Measurements from ENCODE around the gene MRGPRF.
A peak's percentile ranks its signal among the peaks of the same experiment; 100 is the strongest.

MRGPRF gene

DNA sequence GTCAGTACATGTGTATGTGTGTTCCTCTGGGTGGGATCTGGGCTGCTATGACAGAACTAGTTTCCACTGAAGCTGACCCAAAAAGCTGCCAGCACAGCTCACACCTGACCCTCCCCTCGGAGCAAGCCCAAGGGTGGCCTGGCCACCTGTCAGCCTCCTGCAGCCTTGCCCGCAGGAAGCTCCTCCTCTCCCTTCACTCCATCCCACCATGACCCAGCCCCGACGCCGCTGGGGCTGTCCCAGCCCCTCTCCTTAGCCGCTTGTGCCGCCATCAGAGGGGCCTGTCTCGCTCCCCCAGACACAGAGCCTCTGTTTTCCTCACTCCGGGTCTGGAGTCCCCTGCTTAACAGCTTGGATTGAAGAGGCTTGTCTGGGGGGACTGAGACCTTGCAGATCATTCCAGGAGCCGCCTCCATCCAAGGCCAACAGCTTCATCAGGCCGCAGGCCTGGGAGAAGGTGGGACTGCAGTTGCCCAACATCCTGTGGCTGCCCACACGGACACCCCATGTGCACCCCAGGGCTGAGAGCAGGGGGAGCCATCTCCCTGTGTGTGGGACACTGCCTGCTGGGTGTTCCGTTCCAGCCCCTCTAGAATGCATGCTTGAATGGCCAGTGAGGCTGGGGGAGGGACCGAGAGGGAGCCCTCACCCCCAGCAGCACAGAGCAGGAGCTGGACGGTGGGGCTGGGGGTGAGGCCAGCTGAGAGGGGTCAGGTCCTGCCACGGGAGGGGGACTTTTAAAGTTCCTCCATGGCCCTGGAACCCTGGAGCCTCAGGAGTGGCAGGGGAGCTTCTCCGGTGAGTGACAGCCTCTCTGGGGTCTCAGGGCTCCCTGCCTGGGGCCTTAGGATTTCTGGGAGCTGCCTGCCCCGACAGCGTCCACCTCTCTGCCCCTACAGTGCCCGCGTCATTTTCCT, 696 bp downstream of the MRGPRF start:
- peaks cover 18% of the 10 kb centered on the region for H3K27me3 Mint-ChIP-seq
- no peak overlapping the region for H3K27ac Mint-ChIP-seq
- H3K4me3 Mint-ChIP-seq: no peak overlapping the region
- no peaks in the 10 kb centered on the region for H3K4me1 Mint-ChIP-seq
- no peaks in the 10 kb centered on the region for H3K9me3 Mint-ChIP-seq
- no peaks in the 10 kb centered on the region for H3K36me3 Mint-ChIP-seq

- no peaks in the 10 kb centered on the region for H3K9me3 Mint-ChIP-seq
- H3K36me3 Mint-ChIP-seq: no peaks in the 10 kb centered on the region
- H3K27ac Mint-ChIP-seq: no peak overlapping the region
- H3K4me3 Mint-ChIP-seq: peak overlapping the region; percentile 30
- no peaks in the 10 kb centered on the region for H3K4me1 Mint-ChIP-seq
- H3K27me3 Mint-ChIP-seq: peaks cover 18% of the 10 kb centered on the region
Observed at GRCh38 chr11:69011624-69012091, 1.4 kb downstream of the MRGPRF start.

DNA sequence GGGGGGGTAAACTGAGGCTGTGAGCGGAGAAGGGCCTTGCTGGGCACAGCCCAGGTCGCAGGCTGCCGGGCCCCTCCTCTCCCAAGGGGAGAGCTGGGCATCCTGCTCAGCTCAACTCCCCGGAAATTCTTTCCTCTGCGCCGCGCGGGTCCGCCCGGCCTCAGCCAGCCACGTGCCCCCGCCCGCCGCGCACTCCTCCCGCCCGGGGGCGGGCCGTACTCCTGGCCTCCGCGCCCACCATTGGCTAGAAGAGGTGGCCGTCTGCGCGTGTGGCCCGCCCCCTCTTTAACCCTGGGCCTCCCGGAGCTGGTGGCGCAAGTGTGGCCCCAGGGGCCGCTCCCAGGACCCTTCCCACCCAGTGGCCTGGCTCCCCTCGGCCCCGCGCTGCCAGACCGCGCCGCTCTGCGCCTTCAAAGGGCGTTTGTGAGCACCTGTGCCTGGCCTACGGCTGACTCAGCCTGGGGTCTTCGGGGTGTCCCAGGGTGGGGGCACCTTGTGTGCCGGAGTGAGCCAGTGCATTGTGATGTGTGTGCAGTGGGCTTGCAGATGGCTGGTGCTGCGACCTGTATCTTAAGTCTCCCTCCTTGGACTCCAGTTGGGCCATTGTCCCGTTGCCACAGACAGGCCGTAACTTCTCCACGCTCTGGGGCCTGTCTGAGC, 2.0 kb downstream of the MRGPRF start:
- H3K27ac Mint-ChIP-seq: no peak overlapping the region
- no peaks in the 10 kb centered on the region for H3K4me1 Mint-ChIP-seq
- H3K4me3 Mint-ChIP-seq: no peak overlapping the region
- peaks cover 18% of the 10 kb centered on the region for H3K27me3 Mint-ChIP-seq
- no peaks in the 10 kb centered on the region for H3K9me3 Mint-ChIP-seq
- H3K36me3 Mint-ChIP-seq: no peaks in the 10 kb centered on the region

- peaks cover 20% of the 10 kb centered on the region for H3K27me3 Mint-ChIP-seq
Observed at GRCh38 chr11:69010361-69010891, 2.6 kb downstream of the MRGPRF start.

GRCh38 chr11:69009441-69010211, 3.4 kb downstream of the MRGPRF start:
- Mint-ChIP-seq H3K36me3 (no peaks in the 10 kb centered on the region), H3K9me3 (no peaks in the 10 kb centered on the region), H3K27me3 (peaks cover 21% of the 10 kb centered on the region), H3K4me3 (no peak overlapping the region), H3K4me1 (no peaks in the 10 kb centered on the region), H3K27ac (no peak overlapping the region)

More at GRCh38 chr11:69010361-69010891, 2.6 kb downstream of the MRGPRF start:
- Mint-ChIP-seq H3K27ac (no peak overlapping the region), H3K9me3 (no peaks in the 10 kb centered on the region), H3K4me3 (no peak overlapping the region), H3K4me1 (no peaks in the 10 kb centered on the region), H3K36me3 (no peaks in the 10 kb centered on the region)

DNA sequence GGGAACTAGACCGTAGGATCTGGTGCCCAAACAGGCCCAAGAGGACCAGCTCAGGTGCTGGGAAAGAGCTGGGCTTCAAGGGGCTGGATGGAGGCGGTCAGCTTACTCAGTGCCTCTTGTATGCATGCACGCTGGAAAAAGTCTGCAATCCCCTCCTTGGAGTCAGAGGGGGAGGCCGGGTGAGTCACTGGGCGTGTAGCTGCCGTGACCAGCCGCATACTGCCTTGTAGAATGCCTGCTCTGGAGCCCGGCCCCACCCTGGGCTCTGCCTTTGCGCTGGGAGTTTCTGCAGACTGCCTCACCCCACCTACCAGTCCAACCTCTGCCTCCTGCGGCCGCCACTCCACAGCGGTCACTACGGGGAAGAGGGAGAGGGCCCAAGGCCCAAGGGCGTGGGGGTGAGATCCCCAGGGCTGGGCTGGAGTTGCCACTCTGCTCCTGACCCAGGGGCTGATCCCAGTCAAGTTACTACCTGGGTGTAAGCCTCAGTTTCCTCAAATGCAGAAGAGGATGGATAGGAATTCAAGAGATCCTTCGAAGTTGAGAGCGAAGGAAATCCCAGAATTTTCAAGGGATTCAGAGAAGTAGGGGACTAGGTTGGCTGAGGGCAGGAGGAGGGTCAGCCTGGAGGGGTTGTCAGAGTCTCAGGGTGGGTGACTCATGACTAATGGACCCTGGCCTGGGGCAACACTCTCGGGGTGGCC, 4.2 kb downstream of the MRGPRF start:
- Mint-ChIP-seq H3K4me3 (no peak overlapping the region), H3K4me1 (no peaks in the 10 kb centered on the region), H3K27ac (no peak overlapping the region), H3K27me3 (peaks cover 21% of the 10 kb centered on the region), H3K9me3 (no peaks in the 10 kb centered on the region), H3K36me3 (no peaks in the 10 kb centered on the region)

DNA sequence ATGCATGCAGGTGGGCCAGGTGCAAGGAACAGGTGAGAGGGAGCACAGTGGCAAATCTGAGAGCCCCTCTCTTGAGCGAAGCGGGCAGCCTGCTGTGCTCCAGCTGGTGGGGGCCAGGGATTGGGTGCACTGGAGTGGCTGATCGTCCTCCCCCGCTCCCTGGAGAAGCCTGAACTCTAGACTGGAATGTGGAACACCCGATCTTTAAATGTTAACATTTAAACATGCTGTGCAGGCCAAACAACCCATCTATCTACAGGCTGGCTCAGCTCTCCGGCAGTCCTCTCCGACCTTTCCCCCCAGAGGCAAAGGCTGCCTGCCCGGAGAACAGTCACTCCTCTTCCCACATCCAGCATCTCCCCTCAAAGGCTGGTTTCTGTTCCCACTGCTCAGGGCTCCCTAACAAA, 5.1 kb downstream of the MRGPRF start:
- Mint-ChIP-seq H3K4me3 (no peak overlapping the region), H3K36me3 (no peaks in the 10 kb centered on the region), H3K9me3 (no peaks in the 10 kb centered on the region), H3K27me3 (peaks cover 18% of the 10 kb centered on the region), H3K4me1 (no peaks in the 10 kb centered on the region), H3K27ac (no peak overlapping the region)

- no peak overlapping the region for H3K27ac Mint-ChIP-seq
- H3K27me3 Mint-ChIP-seq: peaks cover 14% of the 10 kb centered on the region
- no peaks in the 10 kb centered on the region for H3K4me1 Mint-ChIP-seq
- no peak overlapping the region for H3K4me3 Mint-ChIP-seq
- no peaks in the 10 kb centered on the region for H3K9me3 Mint-ChIP-seq
- no peaks in the 10 kb centered on the region for H3K36me3 Mint-ChIP-seq
Observed at GRCh38 chr11:69006816-69007215, 6.2 kb downstream of the MRGPRF start.

DNA sequence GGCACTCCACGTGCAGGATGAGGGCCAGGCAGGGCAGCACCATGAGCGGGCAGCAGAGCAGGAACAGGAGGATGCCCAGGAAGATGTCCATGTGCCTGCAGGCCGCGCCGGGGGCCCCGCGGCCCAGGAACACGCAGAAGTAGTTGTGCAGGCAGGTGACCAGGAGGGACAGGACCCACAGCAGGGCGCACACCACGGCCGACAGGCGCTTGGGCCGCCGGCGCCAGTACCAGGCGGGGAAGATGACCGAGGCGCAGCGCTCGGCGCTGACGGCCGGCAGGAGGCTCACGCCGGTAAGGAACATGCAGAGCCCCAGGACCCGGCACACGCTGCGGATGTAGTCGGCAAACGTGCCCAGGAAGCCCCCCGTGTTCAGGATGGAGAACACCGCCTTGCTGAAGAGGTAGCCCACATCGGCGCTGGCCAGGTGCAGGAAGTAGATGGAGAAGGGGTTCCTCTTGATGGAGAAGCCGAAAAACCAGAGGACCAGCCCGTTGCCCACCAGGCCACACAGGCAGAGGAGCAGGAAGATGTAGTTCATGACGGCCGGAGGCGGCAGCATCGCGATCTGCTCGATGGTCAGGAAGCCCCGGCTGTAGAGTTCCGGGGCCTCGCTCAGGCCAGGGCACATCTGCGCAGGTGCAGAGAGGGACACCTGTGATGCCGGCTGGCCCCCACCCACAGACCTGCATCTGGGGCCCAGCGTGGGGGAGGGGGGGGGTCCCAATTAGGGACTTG, 7.2 kb downstream of the MRGPRF start:
- Mint-ChIP-seq H3K36me3 (no peaks in the 10 kb centered on the region), H3K27me3 (peaks cover 9% of the 10 kb centered on the region), H3K9me3 (no peaks in the 10 kb centered on the region), H3K4me1 (no peaks in the 10 kb centered on the region), H3K27ac (no peak overlapping the region), H3K4me3 (no peak overlapping the region)

DNA sequence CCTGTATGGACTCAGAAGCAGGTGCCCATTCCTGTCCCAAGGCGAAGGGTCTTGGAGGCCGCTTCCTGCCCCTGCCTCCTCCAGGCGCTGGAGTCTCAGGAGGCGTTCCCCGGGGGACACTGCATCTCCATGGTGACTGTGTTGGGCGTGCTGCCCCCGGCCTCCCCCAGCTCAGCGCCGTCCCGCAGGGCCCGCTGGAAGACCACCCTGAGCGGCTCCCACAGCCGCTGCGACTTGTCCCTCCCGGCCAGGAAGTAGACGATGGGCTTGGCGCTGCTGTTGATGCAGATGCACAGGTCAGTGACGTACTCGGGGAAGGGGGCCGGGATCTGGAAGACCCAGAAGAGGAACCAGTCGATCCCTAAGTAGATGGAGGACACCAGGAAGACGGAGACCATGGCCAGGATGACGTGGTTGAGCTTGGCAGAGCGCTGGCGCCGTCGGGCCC, 7.8 kb downstream of the MRGPRF start:
- H3K27me3 Mint-ChIP-seq: peaks cover 9% of the 10 kb centered on the region
- no peaks in the 10 kb centered on the region for H3K9me3 Mint-ChIP-seq
- no peak overlapping the region for H3K4me3 Mint-ChIP-seq
- H3K27ac Mint-ChIP-seq: no peak overlapping the region
- no peaks in the 10 kb centered on the region for H3K36me3 Mint-ChIP-seq
- no peaks in the 10 kb centered on the region for H3K4me1 Mint-ChIP-seq

- Mint-ChIP-seq H3K36me3 (no peaks in the 10 kb centered on the region), H3K27me3 (peaks cover 7% of the 10 kb centered on the region), H3K4me3 (no peak overlapping the region), H3K27ac (no peak overlapping the region), H3K9me3 (no peaks in the 10 kb centered on the region), H3K4me1 (no peaks in the 10 kb centered on the region)
Observed at GRCh38 chr11:69004411-69005182, 8.4 kb downstream of the MRGPRF start.

DNA sequence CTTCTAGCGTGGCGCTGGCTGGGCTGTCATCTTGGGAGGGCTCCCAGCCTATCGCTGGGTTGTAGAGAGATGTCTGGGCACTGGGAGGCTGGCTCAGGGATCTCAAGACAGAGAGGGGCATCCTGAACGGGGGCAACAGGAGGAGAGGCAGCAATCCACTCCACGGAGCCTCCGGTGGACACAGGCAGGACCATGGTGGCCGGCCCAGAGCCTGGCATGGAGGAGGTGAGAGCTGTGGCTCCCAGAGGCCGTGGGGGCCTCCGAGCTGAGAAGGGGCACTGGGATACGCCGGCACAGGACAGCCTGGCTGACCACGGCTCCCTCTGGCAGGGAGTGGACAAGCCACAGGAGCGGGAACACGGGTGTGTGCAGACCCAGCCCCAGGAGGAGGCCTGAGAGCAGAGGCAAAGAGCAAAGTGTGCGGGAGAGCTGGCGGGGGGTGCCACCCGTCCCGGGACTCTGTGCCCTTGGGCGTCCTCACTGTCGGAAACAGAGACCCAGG, 9.1 kb downstream of the MRGPRF start:
- H3K9me3 Mint-ChIP-seq: no peaks in the 10 kb centered on the region
- no peak overlapping the region for H3K4me3 Mint-ChIP-seq
- no peaks in the 10 kb centered on the region for H3K36me3 Mint-ChIP-seq

DNA sequence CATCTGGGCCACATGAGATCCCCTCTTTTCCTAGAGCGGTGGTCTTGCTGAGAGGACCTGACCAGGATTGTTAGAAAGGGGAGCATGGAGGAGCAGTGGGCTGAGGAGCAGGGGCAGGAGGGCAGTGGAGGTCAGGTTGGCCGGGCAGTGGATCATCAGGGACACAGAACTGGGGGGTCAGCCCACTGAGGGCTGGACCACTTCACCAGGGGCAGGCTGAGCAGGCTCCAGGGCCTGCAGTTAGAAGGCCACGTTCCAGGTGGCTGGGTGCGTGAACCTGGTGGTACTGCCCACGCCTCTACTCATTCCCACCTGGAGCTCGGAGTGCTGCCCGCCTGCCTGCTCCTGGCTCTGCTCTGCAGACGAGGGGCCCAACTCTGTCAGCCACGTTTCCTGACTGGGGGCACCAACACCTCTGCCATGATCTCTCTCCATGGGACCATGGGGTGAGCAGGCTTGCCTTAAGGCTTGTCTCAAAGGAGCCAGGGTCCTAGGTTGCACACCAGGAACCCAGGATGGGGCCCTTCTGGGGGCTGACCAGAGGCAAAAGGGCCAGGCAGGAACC, 9.7 kb downstream of the MRGPRF start:
- Mint-ChIP-seq H3K36me3 (no peaks in the 10 kb centered on the region), H3K27me3 (peaks cover 2% of the 10 kb centered on the region), H3K27ac (no peak overlapping the region), H3K4me1 (no peaks in the 10 kb centered on the region), H3K4me3 (no peak overlapping the region), H3K9me3 (no peaks in the 10 kb centered on the region)

More for the DNA sequence above, 9.1 kb downstream of the MRGPRF start:
- Mint-ChIP-seq H3K27ac (no peak overlapping the region), H3K27me3 (peaks cover 2% of the 10 kb centered on the region), H3K4me1 (no peaks in the 10 kb centered on the region)

Measured in activated naive CD4-positive, alpha-beta T cell treated with anti-CD3 and anti-CD28 coated beads, Interleukin-2, amount 50 U/mL, for 24 hours (primary cell).